H1 (cell line): ENCODE data around the gene SFTPA2. TPM values are rescaled to one million over a fixed set of nuclear protein-coding genes. Genes with fewer than 3 reads are reported as not detected.

Experiments used
- ATF2 ChIP-seq: IDR thresholded peaks from 2 replicates; pipeline ENCODE4 v1.6.1; 2012; ENCODE audit warnings: low read length, inconsistent platforms
- BCL11A ChIP-seq, 2 experiments: IDR thresholded peaks; one replicate each; pipeline ENCODE4 v1.6.1; 2011; ENCODE audit warnings: low read depth in 2 of 2, low read length in 2 of 2, mild to moderate bottlenecking in 2 of 2
- CTCF ChIP-seq, 3 experiments: IDR thresholded peaks; 1 replicate in 2 of 3; 2 replicates in 1 of 3; pipeline versions ENCODE4 v1.5.1 to v1.6.1; 2011; ENCODE audit warnings: low read length in 3 of 3, mild to moderate bottlenecking in 3 of 3, inconsistent platforms in 2 of 3, low read depth in 1 of 3, moderate library complexity in 1 of 3; ENCODE audit not compliant: insufficient read depth in 1 of 3; ENCODE audit errors: control extremely low read depth in 1 of 3
- KDM4A ChIP-seq: IDR thresholded peaks from one replicate; pipeline ENCODE4 v1.7.1; 2012; ENCODE audit warnings: low read depth, mild to moderate bottlenecking, moderate library complexity, low read length, inconsistent platforms; ENCODE audit not compliant: severe bottlenecking
- MAX ChIP-seq: IDR thresholded peaks from 2 replicates; pipeline ENCODE4 v1.6.1; 2012; ENCODE audit warnings: inconsistent platforms
- RAD21 ChIP-seq, 2 experiments: IDR thresholded peaks in 1 of 2; conservative IDR thresholded peaks in 1 of 2; 2 replicates each; pipeline ENCODE4 v1.6.1; 2011; ENCODE audit warnings: low read depth in 2 of 2, low read length in 2 of 2, improper control_type of control experiment in 1 of 2, inconsistent platforms in 1 of 2, mild to moderate bottlenecking in 1 of 2, moderate library complexity in 1 of 2
- TCF12 ChIP-seq: IDR thresholded peaks from 2 replicates; pipeline ENCODE4 v1.6.1; 2011; ENCODE audit warnings: low read depth, mild to moderate bottlenecking, low read length
- USF2 ChIP-seq: IDR thresholded peaks from 2 replicates; pipeline ENCODE4 v1.6.1; 2011; ENCODE audit warnings: low read length, improper control_type of control experiment
- YY1 ChIP-seq: IDR thresholded peaks from 2 replicates; pipeline ENCODE4 v1.6.1; 2011; ENCODE audit warnings: low read depth, mild to moderate bottlenecking, low read length
- ZNF274 ChIP-seq: IDR thresholded peaks from 2 replicates; pipeline ENCODE4 v1.7.0; 2012; ENCODE audit warnings: low read length, borderline replicate concordance; ENCODE audit errors: extremely low read depth
- polyA plus RNA-seq, 7 experiments: library from polyadenylated mRNA; depleted of rRNA in 3 of 7; stranded (reverse) in 5 of 7; unstranded in 2 of 7; fragments of >200 nt in 5 of 7; fragments of 200-250 nt in 2 of 7; gene quantifications; 1 replicate in 5 of 7; 2 replicates in 1 of 7; 4 replicates in 1 of 7; pipeline versions ENCODE4 v1.2.1 to v1.2.3, GENCODE V29; 2011 to 2013; ENCODE audit warnings: missing spikeins in 2 of 7, mixed read lengths in 2 of 7
- total RNA-seq: library from RNA; stranded (reverse); fragmentation: NEBNext Ultra II Directional; extraction: Animal tissue kit (Norgen Biotek cat#: 25700); gene quantifications from 2 replicates; pipeline ENCODE4 v1.2.1, GENCODE V29; 2021

The SFTPA2 gene
- total and polyA plus RNA-seq, 2 of the 8 experiments (the other 6 are each of a cell fraction or from before 2014, with no cell fraction given) = not detected

GRCh38 chr10:79608505-79609375 lies 48.5 kb upstream of the SFTPA2 start (continued):
- TF ChIP-seq ATF2 (no peak), USF2 (no peak), CTCF (IDR thresholded peaks at IDR 0.05; ENCODE audit: control extremely low read depth in 1 of 3, insufficient read depth in 1 of 3, low read depth in 1 of 3, low read length in 3 of 3) (peak; percentile 81 to 98 (median 91)), RAD21 (IDR thresholded peaks at IDR 0.05 in 1 of 2, conservative IDR thresholded peaks at IDR 0.05 in 1 of 2; ENCODE audit: low read depth in 2 of 2, low read length in 2 of 2) (peak; percentile 91 to 93), YY1 (no peak), MAX (peak; percentile 74), KDM4A (no peak), TCF12 (no peak), ZNF274 (no peak), BCL11A (IDR thresholded peaks at IDR 0.05; ENCODE audit: low read depth in 2 of 2, low read length in 2 of 2) (no peak)
